Measurements from ENCODE around the gene SGMS1. TPM values are rescaled to one million over a fixed set of nuclear protein-coding genes. Genes with fewer than 3 reads are reported as not detected.

Gene SGMS1
- total and polyA plus RNA-seq, 2 donors (not counting 1 experiment from before 2014, with no cell fraction given), result 39.9 to 82.1 TPM

DNA sequence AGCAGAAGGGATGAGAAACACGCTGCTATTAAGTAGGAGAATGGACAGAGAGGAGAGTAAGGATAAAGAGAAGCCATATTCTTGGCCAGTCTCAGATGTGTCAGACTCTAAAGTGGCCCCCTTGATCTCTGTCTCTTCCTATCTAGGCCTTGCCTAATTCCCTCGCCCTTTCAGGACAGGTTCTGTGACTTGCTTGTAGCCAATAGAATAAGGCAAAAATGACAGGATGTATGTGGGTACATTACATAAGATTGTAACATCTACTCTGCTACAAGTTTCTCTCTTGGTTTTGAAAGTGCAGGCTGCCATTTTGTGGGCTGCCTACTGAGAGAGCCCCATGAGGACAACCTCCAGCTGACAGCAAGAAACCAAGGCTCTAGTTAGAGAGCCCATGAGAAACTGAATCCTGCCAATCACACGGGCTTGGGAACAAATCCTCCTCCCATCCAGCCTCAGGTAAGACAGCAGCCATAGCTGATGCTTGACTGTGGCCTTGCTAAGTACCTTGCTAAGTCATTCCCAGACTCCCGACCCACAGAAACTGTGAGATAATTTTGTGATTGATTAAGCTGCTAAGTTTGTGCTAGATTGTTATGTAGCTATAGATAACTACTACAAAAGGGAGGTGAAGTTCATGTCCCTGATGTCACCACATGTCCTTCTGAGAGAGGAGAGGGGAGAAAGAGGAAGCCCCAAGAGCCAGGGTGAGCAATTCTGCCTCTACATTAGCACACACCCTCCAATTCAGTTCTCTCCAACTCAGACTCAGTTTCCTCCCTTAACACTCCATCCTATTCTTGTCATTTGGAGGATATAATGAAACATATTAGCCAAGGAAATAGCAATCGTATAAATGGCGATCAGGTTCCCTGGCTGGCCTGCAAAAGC lies 185.5 kb downstream of the SGMS1 start:
- Histone ChIP-seq H3K9ac (ENCODE audit: insufficient read depth, low read length) (no peak overlapping the region), H4K20me1 (ENCODE audit: control insufficient read depth, extremely low read depth, insufficient read depth, low read length) (no peaks in the 10 kb centered on the region), H2AFZ (ENCODE audit: low read length) (no peak overlapping the region), H3K27me3 (ENCODE audit: control insufficient read depth, insufficient read depth, low read length) (no peaks in the 10 kb centered on the region), H3K36me3 (ENCODE audit: control insufficient read depth, insufficient read depth, low read length) (no peaks in the 10 kb centered on the region), H3K4me1 (ENCODE audit: control insufficient read depth, extremely low read depth, insufficient read depth, low read length) (no peaks in the 10 kb centered on the region), H3K4me2 (ENCODE audit: extremely low read depth, insufficient read depth, low read length) (no peak overlapping the region), H3K79me2 (ENCODE audit: control insufficient read depth, insufficient read depth, low read length) (no peaks in the 10 kb centered on the region), H3K27ac (ENCODE audit: insufficient read depth, low read length) (no peak overlapping the region), H3K4me3 (replicated peaks in 1 of 4; ENCODE audit: control extremely low read depth in 1 of 4, insufficient read depth in 1 of 4, low read depth in 3 of 4, low read length in 4 of 4) (no peak overlapping the region), H3K9me3 (ENCODE audit: control insufficient read depth, insufficient read depth, low read depth, low read length) (no peaks in the 10 kb centered on the region)
- DNase-seq (ENCODE audit: low read depth in 2 of 2), result no peak
- TF ChIP-seq, protein P1, sequence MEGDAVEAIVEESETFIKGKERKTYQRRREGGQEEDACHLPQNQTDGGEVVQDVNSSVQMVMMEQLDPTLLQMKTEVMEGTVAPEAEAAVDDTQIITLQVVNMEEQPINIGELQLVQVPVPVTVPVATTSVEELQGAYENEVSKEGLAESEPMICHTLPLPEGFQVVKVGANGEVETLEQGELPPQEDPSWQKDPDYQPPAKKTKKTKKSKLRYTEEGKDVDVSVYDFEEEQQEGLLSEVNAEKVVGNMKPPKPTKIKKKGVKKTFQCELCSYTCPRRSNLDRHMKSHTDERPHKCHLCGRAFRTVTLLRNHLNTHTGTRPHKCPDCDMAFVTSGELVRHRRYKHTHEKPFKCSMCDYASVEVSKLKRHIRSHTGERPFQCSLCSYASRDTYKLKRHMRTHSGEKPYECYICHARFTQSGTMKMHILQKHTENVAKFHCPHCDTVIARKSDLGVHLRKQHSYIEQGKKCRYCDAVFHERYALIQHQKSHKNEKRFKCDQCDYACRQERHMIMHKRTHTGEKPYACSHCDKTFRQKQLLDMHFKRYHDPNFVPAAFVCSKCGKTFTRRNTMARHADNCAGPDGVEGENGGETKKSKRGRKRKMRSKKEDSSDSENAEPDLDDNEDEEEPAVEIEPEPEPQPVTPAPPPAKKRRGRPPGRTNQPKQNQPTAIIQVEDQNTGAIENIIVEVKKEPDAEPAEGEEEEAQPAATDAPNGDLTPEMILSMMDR (conservative IDR thresholded peaks at IDR 0.05 in 1 of 2, IDR thresholded peaks at IDR 0.05 in 1 of 2; ENCODE audit: low read depth in 1 of 2, low read length in 2 of 2), result no peak
- TF ChIP-seq EZH2 (IDR thresholded peaks at IDR 0.05; ENCODE audit: low read length, missing control alignments), result no peak

DNA sequence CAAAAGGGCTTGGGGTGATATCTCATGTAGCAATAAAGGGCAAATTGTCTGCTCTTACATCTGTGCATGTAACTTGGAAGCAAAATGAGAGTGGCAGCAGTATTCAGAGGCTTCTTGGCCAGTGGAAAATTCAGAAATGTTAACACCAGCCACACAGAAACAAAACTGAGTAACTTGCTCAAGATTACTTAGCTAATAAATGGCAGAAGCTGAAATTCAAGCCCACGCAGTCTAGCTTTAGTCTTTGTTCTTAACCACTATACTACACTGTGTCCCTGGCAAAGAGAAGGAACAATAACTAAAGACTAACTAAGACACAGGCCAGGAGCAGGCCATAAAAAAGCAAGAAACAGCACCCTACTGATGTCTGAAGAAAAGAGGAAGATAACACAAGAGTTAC lies 186.5 kb downstream of the SGMS1 start:
- no peak for DNase-seq (ENCODE audit: low read depth in 2 of 2)
- H3K36me3 ChIP-seq (ENCODE audit: control insufficient read depth, insufficient read depth, low read length), result no peaks in the 10 kb centered on the region
- no peak overlapping the region for H3K9ac ChIP-seq (ENCODE audit: insufficient read depth, low read length)
- TF ChIP-seq, protein P1 (conservative IDR thresholded peaks at IDR 0.05 in 1 of 2, IDR thresholded peaks at IDR 0.05 in 1 of 2; ENCODE audit: low read depth in 1 of 2, low read length in 2 of 2), result no peak
- no peak for TF ChIP-seq EZH2 (IDR thresholded peaks at IDR 0.05; ENCODE audit: low read length, missing control alignments)
- no peak overlapping the region for H3K4me2 ChIP-seq (ENCODE audit: extremely low read depth, insufficient read depth, low read length)
- no peaks in the 10 kb centered on the region for H3K79me2 ChIP-seq (ENCODE audit: control insufficient read depth, insufficient read depth, low read length)
- H2AFZ ChIP-seq (ENCODE audit: low read length), result no peak overlapping the region
- H3K27me3 ChIP-seq (ENCODE audit: control insufficient read depth, insufficient read depth, low read length), result no peaks in the 10 kb centered on the region
- no peaks in the 10 kb centered on the region for H3K9me3 ChIP-seq (ENCODE audit: control insufficient read depth, insufficient read depth, low read depth, low read length)
- H4K20me1 ChIP-seq (ENCODE audit: control insufficient read depth, extremely low read depth, insufficient read depth, low read length), result no peaks in the 10 kb centered on the region
- no peaks in the 10 kb centered on the region for H3K4me1 ChIP-seq (ENCODE audit: control insufficient read depth, extremely low read depth, insufficient read depth, low read length)
- H3K4me3 ChIP-seq (replicated peaks in 1 of 4; ENCODE audit: control extremely low read depth in 1 of 4, insufficient read depth in 1 of 4, low read depth in 3 of 4, low read length in 4 of 4), result no peak overlapping the region
- H3K27ac ChIP-seq (ENCODE audit: insufficient read depth, low read length), result no peak overlapping the region

DNA sequence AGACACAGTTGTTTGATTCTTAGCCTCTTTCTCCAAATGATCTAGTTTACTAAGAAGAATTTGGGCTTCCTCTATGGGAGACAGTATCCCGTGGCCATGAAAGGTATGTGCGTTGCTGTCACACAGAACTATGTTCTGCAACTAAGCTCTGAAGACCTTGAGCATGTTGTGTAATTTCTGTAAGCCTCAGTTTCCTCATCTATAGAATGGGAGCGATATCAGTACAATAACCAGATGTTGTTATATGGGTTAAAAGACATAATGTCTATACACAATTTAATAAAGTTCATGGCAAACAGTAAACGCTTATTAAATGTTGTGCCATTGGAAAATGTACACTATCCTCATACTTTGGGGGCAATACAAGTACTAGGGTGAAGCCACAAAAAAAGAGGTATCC lies 187.0 kb downstream of the SGMS1 start:
- H3K79me2 ChIP-seq (ENCODE audit: control insufficient read depth, insufficient read depth, low read length), result no peaks in the 10 kb centered on the region
- DNase-seq (ENCODE audit: low read depth in 2 of 2), result no peak
- H3K9me3 ChIP-seq (ENCODE audit: control insufficient read depth, insufficient read depth, low read depth, low read length), result no peaks in the 10 kb centered on the region
- H3K27ac ChIP-seq (ENCODE audit: insufficient read depth, low read length), result no peak overlapping the region
- no peak overlapping the region for H2AFZ ChIP-seq (ENCODE audit: low read length)
- H3K4me2 ChIP-seq (ENCODE audit: extremely low read depth, insufficient read depth, low read length), result no peak overlapping the region
- H3K4me3 ChIP-seq (replicated peaks in 1 of 4; ENCODE audit: control extremely low read depth in 1 of 4, insufficient read depth in 1 of 4, low read depth in 3 of 4, low read length in 4 of 4), result no peak overlapping the region
- H3K9ac ChIP-seq (ENCODE audit: insufficient read depth, low read length), result no peak overlapping the region
- no peaks in the 10 kb centered on the region for H3K27me3 ChIP-seq (ENCODE audit: control insufficient read depth, insufficient read depth, low read length)
- no peaks in the 10 kb centered on the region for H4K20me1 ChIP-seq (ENCODE audit: control insufficient read depth, extremely low read depth, insufficient read depth, low read length)
- H3K4me1 ChIP-seq (ENCODE audit: control insufficient read depth, extremely low read depth, insufficient read depth, low read length), result peaks cover 1% of the 10 kb centered on the region
- no peaks in the 10 kb centered on the region for H3K36me3 ChIP-seq (ENCODE audit: control insufficient read depth, insufficient read depth, low read length)
- TF ChIP-seq EZH2 (IDR thresholded peaks at IDR 0.05; ENCODE audit: low read length, missing control alignments), result no peak
- TF ChIP-seq, protein P1 (conservative IDR thresholded peaks at IDR 0.05 in 1 of 2, IDR thresholded peaks at IDR 0.05 in 1 of 2; ENCODE audit: low read depth in 1 of 2, low read length in 2 of 2), result no peak
